Neuronal stem cell (in vitro differentiated cells): Measurements from ENCODE around the gene B4GALNT3.
A peak's percentile ranks its signal among the peaks of the same experiment; 100 is the strongest.
"Not testable (repeated sequence)": the region's sequence is repeated elsewhere in the genome, so short reads cannot be mapped to it uniquely, and the experiment has no call there.

Experiments
- DNase-seq: peaks from one replicate; pipeline ENCODE4 v3.0.0-alpha.2; 2013; ENCODE audit warnings: low spot score
- H2AFZ ChIP-seq: one replicate; pipeline ENCODE4 v1.6.1; 2013; ENCODE audit warnings: mild to moderate bottlenecking, low read length, inconsistent platforms
- H2AK5ac ChIP-seq: 2 replicates; pipeline ENCODE4 v1.6.1; 2013; ENCODE audit warnings: low read depth, mild to moderate bottlenecking, inconsistent platforms, low read length, moderate library complexity, mixed read lengths
- H2BK120ac ChIP-seq: 2 replicates; pipeline ENCODE4 v1.6.1; 2013; ENCODE audit warnings: low read depth, mild to moderate bottlenecking, inconsistent platforms, low read length, moderate library complexity, mixed read lengths
- H2BK12ac ChIP-seq: one replicate; pipeline ENCODE4 v1.6.1; 2013; ENCODE audit warnings: low read length, inconsistent platforms
- H2BK15ac ChIP-seq: 2 replicates; pipeline ENCODE4 v1.6.1; 2013; ENCODE audit warnings: mild to moderate bottlenecking, low read length, inconsistent platforms, mixed read lengths
- H2BK5ac ChIP-seq: one replicate; pipeline ENCODE4 v1.6.1; 2013; ENCODE audit warnings: inconsistent platforms, mild to moderate bottlenecking, low read length, moderate library complexity
- H3K14ac ChIP-seq: one replicate; pipeline ENCODE4 v1.6.1; 2013; ENCODE audit warnings: low read length, inconsistent platforms
- H3K18ac ChIP-seq: 2 replicates; pipeline ENCODE4 v1.6.1; 2013; ENCODE audit warnings: low read length, inconsistent platforms
- H3K23ac ChIP-seq: 2 replicates; pipeline ENCODE4 v1.6.1; 2013; ENCODE audit warnings: low read depth, mild to moderate bottlenecking, mixed read lengths, low read length, inconsistent platforms; ENCODE audit not compliant: poor library complexity
- H3K27ac ChIP-seq: replicated peaks from 3 replicates; pipeline ENCODE4 v1.5.1; 2013; ENCODE audit warnings: low read length, inconsistent platforms
- H3K27me3 ChIP-seq, 3 experiments: 2 replicates each; pipeline ENCODE4 v1.6.1; 2013; ENCODE audit warnings: low read length in 3 of 3, mild to moderate bottlenecking in 2 of 3, inconsistent platforms in 1 of 3, low read depth in 1 of 3, mixed read lengths in 1 of 3, moderate library complexity in 1 of 3; ENCODE audit not compliant: control insufficient read depth in 3 of 3, insufficient read depth in 3 of 3
- H3K36me3 ChIP-seq, 2 donors: replicated peaks in 1 of 2; 2 replicates each; pipeline ENCODE4 v1.6.1; 2013; ENCODE audit warnings: low read length in 2 of 2; ENCODE audit not compliant: control insufficient read depth in 2 of 2, insufficient read depth in 2 of 2
- H3K4ac ChIP-seq: 2 replicates; pipeline ENCODE4 v1.6.1; 2013; ENCODE audit warnings: inconsistent platforms, mild to moderate bottlenecking, low read length, moderate library complexity
- H3K4me1 ChIP-seq, 2 donors: 1 replicate in 1 of 2; 2 replicates in 1 of 2; pipeline ENCODE4 v1.6.1; 2013; ENCODE audit warnings: low read length in 2 of 2, low read depth in 1 of 2; ENCODE audit not compliant: control insufficient read depth in 2 of 2, insufficient read depth in 1 of 2
- H3K4me2 ChIP-seq: one replicate; pipeline ENCODE4 v1.6.1; 2013; ENCODE audit warnings: mild to moderate bottlenecking, low read length, inconsistent platforms; ENCODE audit not compliant: insufficient read depth, poor library complexity, severe bottlenecking
- H3K4me3 ChIP-seq, 2 donors: 2 replicates each; pipeline ENCODE4 v1.5.1; 2013; ENCODE audit warnings: low read length in 2 of 2, mild to moderate bottlenecking in 2 of 2, inconsistent platforms in 1 of 2, moderate library complexity in 1 of 2
- H3K79me1 ChIP-seq: one replicate; pipeline ENCODE4 v1.6.1; 2013; ENCODE audit warnings: low read depth, mild to moderate bottlenecking, inconsistent platforms, low read length, moderate library complexity
- H3K9ac ChIP-seq: one replicate; pipeline ENCODE4 v1.6.1; 2013; ENCODE audit warnings: mild to moderate bottlenecking, low read depth, low read length, inconsistent platforms; ENCODE audit not compliant: poor library complexity
- H3K9me3 ChIP-seq, 2 donors: replicated peaks in 1 of 2; 2 replicates each; pipeline versions ENCODE3 to v1.6.1; 2013; ENCODE audit warnings: low read length in 2 of 2, mild to moderate bottlenecking in 2 of 2, inconsistent platforms in 1 of 2, low read depth in 1 of 2, mixed read lengths in 1 of 2, moderate library complexity in 1 of 2; ENCODE audit not compliant: control insufficient read depth in 2 of 2, insufficient read depth in 1 of 2
- H4K8ac ChIP-seq: one replicate; pipeline ENCODE4 v1.6.1; 2013; ENCODE audit warnings: low read depth, mild to moderate bottlenecking, inconsistent platforms, low read length, moderate library complexity
- H4K91ac ChIP-seq: one replicate; pipeline ENCODE4 v1.6.1; 2013; ENCODE audit warnings: low read length, low read depth, mild to moderate bottlenecking, inconsistent platforms; ENCODE audit not compliant: poor library complexity
- WGBS, 2 donors: extraction: QIAGEN DNeasy Blood & Tissue Kit; methylation state at CpG; one replicate each; pipeline ENCODE4 v1.1.7; 2013; ENCODE audit warnings: missing lambda C conversion rate in 2 of 2, mixed read lengths in 1 of 2; ENCODE audit not compliant: insufficient read length in 2 of 2, insufficient replicate concordance in 1 of 2; ENCODE audit errors: extremely low coverage in 2 of 2; 5-methylcytosine and 5-hydroxymethylcytosine counted together

B4GALNT3 gene

GRCh38 chr12:577994-578747 is 118.4 kb downstream of the B4GALNT3 start:
- not testable (repeated sequence) for DNase-seq, H3K9ac ChIP-seq, H3K27ac ChIP-seq, H2BK120ac ChIP-seq, H3K4ac ChIP-seq, H2AK5ac ChIP-seq, H3K36me3 ChIP-seq, H3K14ac ChIP-seq, H3K9me3 ChIP-seq, H4K8ac ChIP-seq, H4K91ac ChIP-seq, H3K79me1 ChIP-seq, H3K4me3 ChIP-seq, H3K4me2 ChIP-seq, H3K23ac ChIP-seq, H2BK12ac ChIP-seq, H3K27me3 ChIP-seq
- WGBS, 2 donors = no CpG with 5 or more reads among the region's 19 CpGs
- peaks cover 11 to 15% of the 10 kb centered on the region in 2 donors for H3K4me1 ChIP-seq
- peak overlapping the region; percentile 67 for H2BK5ac ChIP-seq
- H2BK15ac ChIP-seq = peak overlapping the region; percentile 96
- H2AFZ ChIP-seq = peak overlapping the region; percentile 76
- H3K18ac ChIP-seq = peak overlapping the region; percentile 76

GRCh38 chr12:578748-579419 is 119.1 kb downstream of the B4GALNT3 start:
- Histone ChIP-seq H2BK15ac (no peak overlapping the region), H3K9ac (no peak overlapping the region), H3K27ac (no peak overlapping the region)

GRCh38 chr12:579420-580110 is 119.8 kb downstream of the B4GALNT3 start:
- Histone ChIP-seq H3K4me3 (no peak overlapping the region), H3K18ac (no peak overlapping the region), H4K91ac (no peak overlapping the region), H2BK12ac (no peak overlapping the region), H2BK120ac (no peak overlapping the region), H3K79me1 (no peaks in the 10 kb centered on the region), H3K27me3 (no peaks in the 10 kb centered on the region), H3K23ac (no peak overlapping the region), H3K9ac (no peak overlapping the region), H3K36me3 (no peaks in the 10 kb centered on the region), H2AK5ac (no peak overlapping the region), H2BK15ac (no peak overlapping the region), H3K4me2 (no peak overlapping the region), H3K27ac (no peak overlapping the region), H3K9me3 (no peaks in the 10 kb centered on the region), H3K14ac (no peak overlapping the region), H3K4me1 (peaks cover 13 to 15% of the 10 kb centered on the region in 2 donors), H3K4ac (no peak overlapping the region), H4K8ac (no peak overlapping the region), H2BK5ac (no peak overlapping the region), H2AFZ (peak overlapping the region; percentile 76)
- DNase-seq = no peak
- no CpG with 5 or more reads among the region's 9 CpGs for WGBS, 2 donors

More at GRCh38 chr12:578748-579419, 119.1 kb downstream of the B4GALNT3 start:
- H3K18ac ChIP-seq = no peak overlapping the region
- H2AFZ ChIP-seq = peak overlapping the region; percentile 76
- H4K8ac ChIP-seq = no peak overlapping the region
- H2AK5ac ChIP-seq = no peak overlapping the region
- H2BK5ac ChIP-seq = no peak overlapping the region
- no peaks in the 10 kb centered on the region for H3K36me3 ChIP-seq
- H3K79me1 ChIP-seq = no peaks in the 10 kb centered on the region
- H3K4me1 ChIP-seq = peaks cover 13 to 15% of the 10 kb centered on the region in 2 donors
- H2BK12ac ChIP-seq = no peak overlapping the region
- H3K27me3 ChIP-seq = no peaks in the 10 kb centered on the region
- no peak overlapping the region for H3K4ac ChIP-seq
- WGBS, 2 donors = no CpG with 5 or more reads among the region's 7 CpGs
- H3K23ac ChIP-seq = no peak overlapping the region
- H4K91ac ChIP-seq = no peak overlapping the region
- H2BK120ac ChIP-seq = no peak overlapping the region
- H3K4me3 ChIP-seq = no peak overlapping the region
- no peak overlapping the region for H3K14ac ChIP-seq
- no peaks in the 10 kb centered on the region for H3K9me3 ChIP-seq
- no peak overlapping the region for H3K4me2 ChIP-seq
- no peak for DNase-seq

GRCh38 chr12:580813-581212 is 121.1 kb downstream of the B4GALNT3 start:
- Histone ChIP-seq H3K4ac (no peak overlapping the region), H3K18ac (peak overlapping the region; percentile 66), H3K4me2 (no peak overlapping the region), H4K8ac (no peak overlapping the region), H2AK5ac (peak overlapping the region; percentile 96), H3K27me3 (peaks cover 0 to 5% (median 0%) of the 10 kb centered on the region in 3 experiments), H2BK12ac (no peak overlapping the region), H2AFZ (peak overlapping the region; percentile 24), H3K4me3 (peak overlapping the region in 1 of 2 donors; percentile 2), H3K9me3 (no peaks in the 10 kb centered on the region), H3K9ac (no peak overlapping the region), H2BK15ac (peak overlapping the region; percentile 69), H3K14ac (peak overlapping the region; percentile 79), H3K27ac (no peak overlapping the region), H3K4me1 (peaks cover 12 to 13% of the 10 kb centered on the region in 2 donors), H3K36me3 (no peaks in the 10 kb centered on the region), H3K23ac (peak overlapping the region; percentile 8), H2BK5ac (no peak overlapping the region), H2BK120ac (no peak overlapping the region), H4K91ac (peak overlapping the region; percentile 1), H3K79me1 (no peaks in the 10 kb centered on the region)
- DNase-seq = no peak
- WGBS, 2 donors = no CpG with 5 or more reads among the region's 4 CpGs
